GM13977 (cell line): ENCODE data around the gene NPHS1.

Experiments
- DNase-seq: peaks from one replicate; pipeline ENCODE4 v3.0.0; 2012; ENCODE audit warnings: low spot score
- CTCF ChIP-seq: IDR thresholded peaks from 2 replicates; pipeline ENCODE4 v1.5.1; 2012; ENCODE audit warnings: mild to moderate bottlenecking, control low read depth; ENCODE audit not compliant: insufficient read depth; ENCODE audit errors: extremely low read depth, missing control alignments
- in situ Hi-C: fragments of 300-500 bp; cut with MboI; formaldehyde crosslinking; loops from one replicate; pipeline ENCODE4 v1.12.0; 2022; ENCODE audit warnings: low sequenced_read_pairs, low pct_unique_long_range_greater_than_20kb, mixed read lengths, inconsistent platforms; ENCODE audit not compliant: unreplicated experiment

The NPHS1 gene

GRCh38 chr19:35832054-35832453 is 20.2 kb downstream of the NPHS1 start:
- no peak for DNase-seq
- no peak for TF ChIP-seq CTCF
- in situ Hi-C loops = no loop called here

GRCh38 chr19:35830986-35831385 is 21.3 kb downstream of the NPHS1 start:
- DNase-seq = no peak
- TF ChIP-seq CTCF = no peak
- in situ Hi-C loops = no loop called here

- DNase-seq = no peak
- in situ Hi-C loops = no loop called here
Observed at GRCh38 chr19:35828692-35829301, 23.5 kb downstream of the NPHS1 start.

GRCh38 chr19:35824150-35824549 is 28.2 kb downstream of the NPHS1 start:
- no peak for TF ChIP-seq CTCF
- no peak for DNase-seq
- in situ Hi-C loops = no loop called here

More at GRCh38 chr19:35828692-35829301, 23.5 kb downstream of the NPHS1 start:
- no peak for TF ChIP-seq CTCF

GRCh38 chr19:35822579-35822978 is 29.7 kb downstream of the NPHS1 start:
- no peak for DNase-seq
- no peak for TF ChIP-seq CTCF
- in situ Hi-C loops = no loop called here

GRCh38 chr19:35818445-35818844 is 33.9 kb downstream of the NPHS1 start:
- no peak for TF ChIP-seq CTCF
- no peak for DNase-seq
- in situ Hi-C loops = no loop called here

- no peak for TF ChIP-seq CTCF
- in situ Hi-C loops = no loop called here
- DNase-seq = no peak
Observed at GRCh38 chr19:35816846-35817245, 35.5 kb downstream of the NPHS1 start.
